HG02840 (cell line): ENCODE data around the gene OR52E1.
"Not testable (repeated sequence)": the region's sequence is repeated elsewhere in the genome, so short reads cannot be mapped to it uniquely, and the experiment has no call there.

Experiments
- ATAC-seq: cut with Tn5 transposase; IDR thresholded peaks from one replicate; pipeline ENCODE4 v1.9.1; 2021; ENCODE audit warnings: mild to moderate bottlenecking, moderate library complexity, moderate number of reproducible peaks; ENCODE audit not compliant: unreplicated experiment, low FRiP score

Gene OR52E1

DNA sequence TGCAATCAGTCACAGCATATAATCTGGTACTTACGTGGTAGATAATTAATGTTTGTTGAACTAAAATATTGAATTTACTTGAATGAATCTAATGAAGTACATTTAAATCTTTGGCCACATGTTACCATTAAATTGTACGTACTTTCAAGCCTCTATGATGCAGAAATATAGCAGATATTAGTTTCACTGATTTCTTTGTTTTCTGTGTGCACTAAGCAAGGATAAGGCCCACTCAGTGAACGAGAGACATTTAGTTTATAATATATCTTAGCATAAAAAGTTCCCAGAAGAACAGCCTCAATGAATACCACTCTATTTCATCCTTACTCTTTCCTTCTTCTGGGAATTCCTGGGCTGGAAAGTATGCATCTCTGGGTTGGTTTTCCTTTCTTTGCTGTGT lies at the start of gene OR52E1:
Gene OR52E1 (plus strand): TSS at position 301 of the 400 bp plus-strand sequence.
- no peak for ATAC-seq

DNA sequence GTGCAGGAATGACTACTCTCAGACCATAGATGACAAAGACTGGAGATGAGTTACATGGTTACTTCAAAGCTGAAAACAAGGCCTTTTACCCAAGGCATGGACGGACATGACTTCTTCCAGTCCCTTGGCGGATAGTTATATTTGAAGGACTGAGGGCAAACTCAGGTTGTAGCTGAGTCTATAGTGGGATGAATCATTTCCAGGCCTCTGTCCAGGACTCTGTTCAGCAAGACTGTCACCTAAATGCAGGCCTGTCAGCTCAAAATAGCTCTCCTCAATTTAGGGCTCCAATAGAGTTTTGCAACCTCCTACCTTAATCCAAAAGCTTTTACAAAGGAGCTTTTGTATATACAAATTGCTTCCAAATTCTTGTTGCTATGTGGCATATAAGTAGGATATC lies 47.4 kb upstream of the OR52E1 start:
- ATAC-seq = no peak

GRCh38 chr11:5036669-5037068 lies 32.7 kb upstream of the OR52E1 start:
- ATAC-seq = no peak

- ATAC-seq = no peak
These were observed 31.4 kb upstream of the OR52E1 start for GRCh38 chr11:5037926-5038325.

DNA sequence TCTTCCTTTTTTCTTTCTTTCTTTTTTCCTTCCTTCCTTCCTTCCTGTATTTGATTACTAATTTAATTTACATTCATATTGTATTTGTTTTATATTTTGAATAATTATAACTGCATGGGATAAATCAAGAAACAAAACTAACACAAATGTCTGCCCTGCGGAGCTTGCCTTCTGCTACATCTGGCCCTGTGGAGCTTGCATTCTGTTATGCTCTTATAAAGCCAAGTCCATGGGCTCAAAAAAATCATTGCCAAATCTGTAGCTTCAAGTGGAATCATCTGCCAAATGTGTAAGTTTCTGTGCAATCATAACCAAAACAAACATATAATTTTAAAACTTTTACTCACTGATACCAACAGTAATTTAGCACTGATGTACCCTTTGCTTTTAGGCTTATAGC lies 31.0 kb upstream of the OR52E1 start:
- ATAC-seq = no peak

DNA sequence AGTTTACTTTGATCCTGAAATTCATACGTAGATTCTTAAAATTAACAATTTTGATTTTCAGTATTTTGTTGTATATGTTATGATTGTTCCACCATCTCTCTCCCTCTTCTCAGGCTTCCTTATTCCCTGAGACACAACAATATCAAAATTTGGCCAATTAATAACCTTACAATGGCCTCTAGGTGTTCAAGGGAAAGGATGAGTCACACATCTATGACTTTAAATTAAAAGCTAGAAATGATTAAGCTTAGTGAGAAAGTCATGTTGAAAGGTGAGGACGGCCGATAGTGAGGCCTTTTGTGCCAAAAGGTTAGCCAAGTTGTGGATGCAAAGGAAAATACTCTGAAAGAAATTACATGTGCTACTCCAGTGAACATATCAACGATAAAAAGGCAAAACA lies 28.5 kb upstream of the OR52E1 start:
- ATAC-seq = no peak

- ATAC-seq = no peak
These were observed 27.3 kb upstream of the OR52E1 start for GRCh38 chr11:5042091-5042490.

DNA sequence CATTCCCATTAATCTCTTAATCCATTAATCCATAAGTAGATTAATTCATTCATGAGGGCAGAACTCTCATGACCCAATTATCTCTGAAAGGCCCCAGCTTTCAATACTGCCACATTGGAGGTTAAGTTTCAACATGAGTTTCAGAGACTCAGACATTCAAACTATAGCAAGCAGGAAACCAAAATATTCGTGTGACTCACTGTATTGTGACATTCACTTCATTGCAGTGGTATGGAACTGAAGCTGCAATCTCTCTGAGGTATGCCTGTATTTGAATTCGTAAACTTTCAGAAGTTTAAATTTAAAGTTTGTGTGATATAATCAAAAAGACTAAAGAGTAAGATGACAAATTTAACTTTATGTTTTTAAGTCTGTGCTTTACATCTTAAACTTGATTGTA lies 26.0 kb upstream of the OR52E1 start:
- no peak for ATAC-seq

GRCh38 chr11:5046226-5046625 lies 23.1 kb upstream of the OR52E1 start, which contains the start of gene OR52J3:
TSS of gene OR52J3 (plus strand) at chr11:5046526. CDS start at chr11:5046526, 0 bp downstream.
- no peak for ATAC-seq

DNA sequence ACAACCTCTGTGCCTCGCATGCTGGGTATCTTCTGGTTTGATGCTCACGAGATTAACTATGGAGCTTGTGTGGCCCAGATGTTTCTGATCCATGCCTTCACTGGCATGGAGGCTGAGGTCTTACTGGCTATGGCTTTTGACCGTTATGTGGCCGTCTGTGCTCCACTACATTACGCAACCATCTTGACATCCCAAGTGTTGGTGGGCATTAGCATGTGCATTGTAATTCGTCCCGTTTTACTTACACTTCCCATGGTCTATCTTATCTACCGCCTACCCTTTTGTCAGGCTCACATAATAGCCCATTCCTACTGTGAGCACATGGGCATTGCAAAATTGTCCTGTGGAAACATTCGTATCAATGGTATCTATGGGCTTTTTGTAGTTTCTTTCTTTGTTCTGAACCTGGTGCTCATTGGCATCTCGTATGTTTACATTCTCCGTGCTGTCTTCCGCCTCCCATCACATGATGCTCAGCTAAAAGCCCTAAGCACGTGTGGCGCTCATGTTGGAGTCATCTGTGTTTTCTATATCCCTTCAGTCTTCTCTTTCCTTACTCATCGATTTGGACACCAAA lies 22.5 kb upstream of the OR52E1 start:
- ATAC-seq = no peak

- not testable (repeated sequence) for ATAC-seq
These were observed 10.7 kb upstream of the OR52E1 start for GRCh38 chr11:5058679-5059078.

- ATAC-seq = no peak
These were observed 10.0 kb upstream of the OR52E1 start, which contains the start of gene OR52E2 for GRCh38 chr11:5059391-5059790. TSS of gene OR52E2 (minus strand) at chr11:5059627. CDS start at chr11:5059627, 0 bp downstream.

DNA sequence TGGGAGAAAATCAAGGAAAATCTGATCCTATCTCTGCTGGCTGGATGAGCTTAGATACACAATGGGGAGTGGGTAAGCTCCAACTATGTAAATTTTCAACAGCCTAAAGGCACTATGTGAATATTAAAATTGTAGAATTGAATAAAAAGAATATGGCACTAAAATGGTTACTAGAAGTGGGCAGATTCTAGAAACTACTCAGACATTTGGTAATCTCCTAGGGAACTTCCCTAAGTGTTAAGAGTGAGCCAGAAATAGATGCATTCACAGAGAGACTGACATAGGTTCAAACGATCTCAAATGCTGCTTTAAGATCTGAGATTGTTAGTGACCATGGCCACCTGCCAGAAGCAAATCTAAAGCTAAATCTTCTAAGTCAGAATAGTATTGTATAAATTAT lies 4.3 kb upstream of the OR52E1 start:
- no peak for ATAC-seq

- no peak for ATAC-seq
These were observed 2.4 kb downstream of the OR52E1 start for GRCh38 chr11:5071799-5072198.

- ATAC-seq = no peak
These were observed 12.0 kb downstream of the OR52E1 start for GRCh38 chr11:5081405-5081804.

- ATAC-seq = no peak
These were observed 14.2 kb downstream of the OR52E1 start for GRCh38 chr11:5083602-5084001.

- no peak for ATAC-seq
These were observed 19.2 kb downstream of the OR52E1 start for GRCh38 chr11:5088556-5088955.

- no peak for ATAC-seq
These were observed 21.3 kb downstream of the OR52E1 start for GRCh38 chr11:5090668-5091067.

DNA sequence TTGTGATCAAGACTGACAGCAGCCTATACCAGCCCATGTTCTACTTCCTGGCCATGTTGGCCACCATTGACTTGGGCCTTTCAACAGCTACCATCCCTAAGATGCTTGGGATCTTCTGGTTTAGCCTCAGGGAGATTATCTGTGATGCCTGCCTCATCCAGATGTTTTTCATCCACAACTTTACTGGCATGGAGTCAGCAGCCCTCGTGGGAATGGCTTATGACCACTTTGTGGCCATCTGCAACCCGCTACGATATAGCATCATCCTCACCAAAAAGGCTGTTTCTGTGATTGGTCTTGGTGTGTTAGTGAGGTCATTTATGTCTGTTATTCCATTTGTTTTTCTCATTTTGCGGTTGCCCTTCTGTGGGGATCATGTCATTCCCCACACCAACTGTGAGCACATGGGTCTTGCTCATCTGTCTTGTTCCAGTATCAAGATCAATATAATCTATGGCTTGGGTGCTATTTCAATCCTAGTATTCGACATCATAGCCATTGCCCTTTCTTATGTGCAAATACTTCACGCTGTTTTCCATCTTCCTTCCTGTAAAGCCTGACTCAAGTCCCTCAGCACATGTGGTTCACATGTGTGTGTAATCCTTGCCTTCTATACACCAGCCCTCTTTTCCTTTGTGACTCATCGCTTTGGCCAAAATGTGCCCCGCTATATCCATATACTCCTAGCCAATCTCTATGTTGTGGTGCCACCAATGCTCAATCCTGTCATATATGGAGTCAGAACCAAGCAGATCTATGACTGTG lies 23.6 kb downstream of the OR52E1 start:
- no peak for ATAC-seq

DNA sequence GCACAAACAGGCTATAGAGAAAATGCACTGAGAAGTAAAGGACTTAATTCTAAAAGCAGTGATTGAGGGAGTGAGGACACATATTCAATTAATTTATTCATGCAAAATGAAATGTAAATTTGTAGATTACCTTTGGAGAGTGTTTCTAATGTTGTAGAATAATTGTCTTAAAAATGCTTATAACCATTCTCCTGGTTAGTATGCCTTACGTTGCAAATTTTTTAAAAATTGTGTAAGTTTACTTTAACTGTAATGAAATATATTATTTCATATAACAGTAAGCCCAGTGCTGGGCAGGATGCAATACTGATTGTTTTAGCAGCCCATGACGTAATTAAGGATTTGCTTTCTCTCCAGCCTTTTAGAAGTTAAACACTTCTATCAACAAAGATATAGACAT lies 26.6 kb downstream of the OR52E1 start:
- ATAC-seq = no peak

- no peak for ATAC-seq
These were observed 32.9 kb downstream of the OR52E1 start for GRCh38 chr11:5102246-5102645.

DNA sequence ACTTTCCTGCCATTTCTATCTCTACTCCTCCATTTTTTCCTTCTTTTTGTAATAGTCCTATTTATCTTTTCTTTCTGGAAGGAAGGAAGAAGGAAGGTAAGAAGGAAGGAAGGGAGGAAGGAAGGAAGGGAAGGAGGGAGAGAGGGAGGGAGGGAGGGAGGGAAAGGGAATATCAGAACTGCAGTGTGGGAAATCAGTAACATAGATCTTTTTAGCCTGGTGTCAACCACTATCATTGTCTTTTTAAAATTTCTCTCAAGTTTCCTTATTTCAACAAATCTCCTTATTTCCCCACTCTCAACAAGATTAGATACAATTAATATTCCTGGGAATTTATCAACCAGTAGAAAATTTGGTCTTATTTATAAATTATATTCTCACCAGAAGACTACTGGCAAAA lies 33.7 kb downstream of the OR52E1 start:
- no peak for ATAC-seq
